Frontal cortex (tissue), 1 donor: Measurements from ENCODE around the gene UBE3D. TPM values are rescaled to one million over a fixed set of nuclear protein-coding genes. Genes with fewer than 3 reads are reported as not detected.

Experiments
- small RNA-seq: library from RNA; depleted of rRNA; stranded (forward); fragments of <200 nt; gene quantifications from one replicate; pipeline ENCODE3, GENCODE V24; 2014
- total RNA-seq: library from RNA; depleted of rRNA; stranded (reverse); fragments of >200 nt; gene quantifications from one replicate; pipeline ENCODE4 v1.2.3, GENCODE V29; 2014

Gene UBE3D
- total RNA-seq, 1 donor from 2014 or later = 24.9 TPM

Small RNA genes within 50 kb of the gene (small RNA-seq; reads per million reads assigned to genes)
- not detected for gene LAP3P1

Other genes starting within 250 kb of the UBE3D start
- gene DOP1A, start 1.8 kb upstream of the UBE3D start, total RNA-seq = 81.1 TPM
- 40.8 TPM for gene PGM3, start 127.4 kb upstream of the UBE3D start, total RNA-seq
- gene RWDD2A, start 127.5 kb upstream of the UBE3D start, total RNA-seq = 11.4 TPM